Loucy (cell line): Measurements from ENCODE around the gene UTP4.

ENCODE experiments used
- EZH2phosphoT487 ChIP-seq: fragments of 200-600 bp; IDR thresholded peaks from 2 replicates; pipeline ENCODE4 v1.6.1; 2018; ENCODE audit warnings: antibody characterized with exemption, mild to moderate bottlenecking, moderate library complexity, borderline replicate concordance
- TF ChIP-seq, protein P1 (sequence below): fragments of 200-600 bp; sonication (generic); conservative IDR thresholded peaks from 2 replicates; pipeline ENCODE4 v1.5.1; 2014; ENCODE audit warnings: mild to moderate bottlenecking, antibody characterized with exemption, low read length

DNA sequence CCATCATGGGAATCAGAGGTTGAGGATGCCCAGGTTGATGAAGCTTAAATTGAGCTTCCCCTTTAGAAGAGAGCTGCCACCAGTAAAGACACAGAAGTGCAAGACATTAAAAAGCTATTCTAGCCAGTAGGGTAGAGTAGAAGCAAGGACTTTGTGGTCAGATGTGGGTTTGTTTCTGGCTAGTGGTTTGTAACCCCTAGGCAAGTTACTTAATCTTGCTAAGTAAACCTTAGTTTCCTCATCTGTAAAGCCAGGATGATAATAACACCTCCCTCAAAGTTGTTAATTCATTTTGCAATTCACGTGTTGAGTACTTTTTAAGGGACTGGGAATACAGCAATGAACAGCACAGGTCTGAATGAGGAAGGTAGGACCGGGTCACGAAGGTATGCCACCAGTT is 58.1 kb downstream of the UTP4 start:
- TF ChIP-seq, protein P1, sequence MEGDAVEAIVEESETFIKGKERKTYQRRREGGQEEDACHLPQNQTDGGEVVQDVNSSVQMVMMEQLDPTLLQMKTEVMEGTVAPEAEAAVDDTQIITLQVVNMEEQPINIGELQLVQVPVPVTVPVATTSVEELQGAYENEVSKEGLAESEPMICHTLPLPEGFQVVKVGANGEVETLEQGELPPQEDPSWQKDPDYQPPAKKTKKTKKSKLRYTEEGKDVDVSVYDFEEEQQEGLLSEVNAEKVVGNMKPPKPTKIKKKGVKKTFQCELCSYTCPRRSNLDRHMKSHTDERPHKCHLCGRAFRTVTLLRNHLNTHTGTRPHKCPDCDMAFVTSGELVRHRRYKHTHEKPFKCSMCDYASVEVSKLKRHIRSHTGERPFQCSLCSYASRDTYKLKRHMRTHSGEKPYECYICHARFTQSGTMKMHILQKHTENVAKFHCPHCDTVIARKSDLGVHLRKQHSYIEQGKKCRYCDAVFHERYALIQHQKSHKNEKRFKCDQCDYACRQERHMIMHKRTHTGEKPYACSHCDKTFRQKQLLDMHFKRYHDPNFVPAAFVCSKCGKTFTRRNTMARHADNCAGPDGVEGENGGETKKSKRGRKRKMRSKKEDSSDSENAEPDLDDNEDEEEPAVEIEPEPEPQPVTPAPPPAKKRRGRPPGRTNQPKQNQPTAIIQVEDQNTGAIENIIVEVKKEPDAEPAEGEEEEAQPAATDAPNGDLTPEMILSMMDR, result no peak
- no peak for TF ChIP-seq EZH2phosphoT487
